NB4 (cell line): ENCODE results near the gene DCLK3.

ENCODE experiments used
- DNase-seq: peaks from one replicate; pipeline ENCODE4 v3.0.0; 2010; ENCODE audit warnings: low read depth
- H3K4me3 ChIP-seq: one replicate; pipeline ENCODE4 v1.5.1; 2011; ENCODE audit warnings: mild to moderate bottlenecking, low read depth, low read length, moderate library complexity
- MYC ChIP-seq: IDR thresholded peaks from 2 replicates; pipeline ENCODE4 v1.6.1; 2011; ENCODE audit warnings: low read depth, low read length
- POLR2A ChIP-seq: IDR thresholded peaks from 2 replicates; pipeline ENCODE4 v1.6.1; 2011; ENCODE audit warnings: mild to moderate bottlenecking; ENCODE audit not compliant: insufficient read length; ENCODE audit errors: extremely low read depth
- TF ChIP-seq, protein P1 (sequence below): IDR thresholded peaks from 2 replicates; pipeline ENCODE4 v1.6.1; 2011; ENCODE audit warnings: low read depth, low read length
- TF ChIP-seq, protein P2 (sequence below): IDR thresholded peaks from one replicate; pipeline ENCODE4 v1.5.1; 2012; ENCODE audit warnings: low read depth, low read length

The DCLK3 gene

DNA sequence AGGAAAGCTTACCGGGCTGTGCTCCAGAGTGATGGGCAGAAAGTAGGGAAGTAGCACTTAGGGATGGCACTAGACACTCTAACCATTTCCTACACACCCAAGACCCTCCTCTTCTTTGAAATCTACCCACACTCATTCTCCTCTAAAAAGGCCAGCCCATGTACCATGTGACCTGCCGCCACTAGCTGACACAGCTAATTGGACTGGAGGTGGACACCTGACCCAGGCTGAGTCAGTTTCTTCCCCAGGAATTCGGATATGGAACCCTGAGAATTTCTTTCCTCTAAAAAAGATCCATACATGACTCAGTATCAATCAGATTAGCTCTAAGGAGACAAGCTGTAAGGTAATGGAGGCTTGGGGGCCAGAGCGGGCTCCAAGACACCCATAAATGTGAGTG, 60.1 kb downstream of the DCLK3 start:
- no peak for DNase-seq
- no peak overlapping the region for H3K4me3 ChIP-seq
- TF ChIP-seq, protein P1, sequence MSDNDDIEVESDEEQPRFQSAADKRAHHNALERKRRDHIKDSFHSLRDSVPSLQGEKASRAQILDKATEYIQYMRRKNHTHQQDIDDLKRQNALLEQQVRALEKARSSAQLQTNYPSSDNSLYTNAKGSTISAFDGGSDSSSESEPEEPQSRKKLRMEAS = no peak
- TF ChIP-seq MYC (no peak), POLR2A (no peak)
- TF ChIP-seq, protein P2, sequence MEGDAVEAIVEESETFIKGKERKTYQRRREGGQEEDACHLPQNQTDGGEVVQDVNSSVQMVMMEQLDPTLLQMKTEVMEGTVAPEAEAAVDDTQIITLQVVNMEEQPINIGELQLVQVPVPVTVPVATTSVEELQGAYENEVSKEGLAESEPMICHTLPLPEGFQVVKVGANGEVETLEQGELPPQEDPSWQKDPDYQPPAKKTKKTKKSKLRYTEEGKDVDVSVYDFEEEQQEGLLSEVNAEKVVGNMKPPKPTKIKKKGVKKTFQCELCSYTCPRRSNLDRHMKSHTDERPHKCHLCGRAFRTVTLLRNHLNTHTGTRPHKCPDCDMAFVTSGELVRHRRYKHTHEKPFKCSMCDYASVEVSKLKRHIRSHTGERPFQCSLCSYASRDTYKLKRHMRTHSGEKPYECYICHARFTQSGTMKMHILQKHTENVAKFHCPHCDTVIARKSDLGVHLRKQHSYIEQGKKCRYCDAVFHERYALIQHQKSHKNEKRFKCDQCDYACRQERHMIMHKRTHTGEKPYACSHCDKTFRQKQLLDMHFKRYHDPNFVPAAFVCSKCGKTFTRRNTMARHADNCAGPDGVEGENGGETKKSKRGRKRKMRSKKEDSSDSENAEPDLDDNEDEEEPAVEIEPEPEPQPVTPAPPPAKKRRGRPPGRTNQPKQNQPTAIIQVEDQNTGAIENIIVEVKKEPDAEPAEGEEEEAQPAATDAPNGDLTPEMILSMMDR = no peak

DNA sequence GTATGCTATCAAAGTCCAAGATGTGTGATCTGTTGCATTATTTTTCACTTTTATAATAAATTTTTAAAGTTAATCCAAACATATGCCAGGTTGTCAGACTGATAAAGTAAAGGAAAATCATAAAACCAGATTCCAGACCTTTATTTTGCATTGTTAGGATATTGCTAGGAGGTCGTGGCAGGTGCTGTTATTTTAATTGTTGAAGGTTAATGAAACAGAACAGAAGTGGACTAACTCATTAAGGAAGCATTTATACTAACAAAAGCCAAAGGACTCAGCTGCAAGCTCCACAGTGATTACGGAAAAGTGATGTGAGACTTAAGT, 63.1 kb downstream of the DCLK3 start:
- no peak overlapping the region for H3K4me3 ChIP-seq
- DNase-seq = no peak
- TF ChIP-seq, protein P1 = no peak
- TF ChIP-seq POLR2A (no peak), MYC (no peak)
- TF ChIP-seq, protein P2 = no peak

DNA sequence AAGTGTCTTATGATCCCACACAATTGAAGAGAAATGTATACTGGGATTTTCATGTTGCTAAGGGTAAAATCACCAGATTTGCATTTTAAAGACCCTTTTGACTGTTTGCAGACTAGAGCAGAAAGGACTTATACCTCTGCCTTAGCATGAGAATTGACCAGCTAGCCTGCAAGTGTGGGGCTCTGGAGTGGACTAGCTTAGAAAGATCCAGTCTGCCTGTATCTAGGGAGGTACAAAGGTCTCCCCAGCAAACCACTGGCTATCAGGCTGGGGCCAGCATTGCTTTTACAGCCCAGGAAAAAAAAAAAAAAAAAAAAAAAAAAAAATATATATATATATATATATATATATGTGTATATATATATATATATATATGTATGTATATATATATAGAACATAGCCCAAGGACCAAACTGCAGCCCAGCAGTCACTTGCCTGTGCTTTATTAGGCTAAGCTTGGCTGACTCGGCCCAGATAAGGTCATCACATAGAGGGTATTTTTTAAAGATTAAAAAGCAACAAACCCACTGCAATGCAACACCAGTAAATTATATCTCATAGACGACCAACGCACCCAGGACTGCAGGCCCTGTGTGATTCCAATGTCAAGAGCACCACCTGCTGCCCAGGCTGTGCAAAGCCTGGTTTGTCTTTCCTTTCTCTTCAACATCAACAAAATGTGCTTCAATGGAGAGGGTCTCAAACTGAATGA, 63.7 kb downstream of the DCLK3 start:
- no peak overlapping the region for H3K4me3 ChIP-seq
- peak; percentile 67 for DNase-seq
- TF ChIP-seq MYC (no peak), POLR2A (no peak)
- TF ChIP-seq, protein P2 = peak; percentile 82
- TF ChIP-seq, protein P1 = peak; percentile 54

DNA sequence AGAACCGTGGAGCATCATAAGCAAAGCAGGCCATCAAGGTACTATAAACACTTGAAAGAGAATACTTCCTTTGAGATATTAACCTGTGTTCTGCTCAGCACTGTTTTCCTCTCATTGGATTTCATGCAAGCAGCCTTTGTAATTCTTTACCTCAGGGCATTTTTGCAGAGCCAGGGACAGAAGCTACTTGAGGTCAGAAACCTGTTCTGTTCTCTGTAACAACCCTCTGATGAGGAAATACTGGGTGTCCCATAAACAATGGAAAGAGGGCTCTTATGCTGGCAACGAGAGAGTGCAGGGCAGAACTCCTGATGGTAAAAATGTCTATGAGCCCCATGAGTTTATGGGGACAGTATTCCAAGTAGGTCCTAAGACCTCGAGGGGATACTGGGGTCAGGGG, 66.0 kb downstream of the DCLK3 start:
- TF ChIP-seq, protein P1 = no peak
- TF ChIP-seq POLR2A (no peak), MYC (no peak)
- TF ChIP-seq, protein P2 = no peak

GRCh38 chr3:36697229-36698001, 66.9 kb downstream of the DCLK3 start:
- DNase-seq = no peak
- TF ChIP-seq, protein P1 = no peak
- TF ChIP-seq POLR2A = no peak
- H3K4me3 ChIP-seq = no peak overlapping the region

More for the DNA sequence above, 66.0 kb downstream of the DCLK3 start:
- no peak overlapping the region for H3K4me3 ChIP-seq
- no peak for DNase-seq

DNA sequence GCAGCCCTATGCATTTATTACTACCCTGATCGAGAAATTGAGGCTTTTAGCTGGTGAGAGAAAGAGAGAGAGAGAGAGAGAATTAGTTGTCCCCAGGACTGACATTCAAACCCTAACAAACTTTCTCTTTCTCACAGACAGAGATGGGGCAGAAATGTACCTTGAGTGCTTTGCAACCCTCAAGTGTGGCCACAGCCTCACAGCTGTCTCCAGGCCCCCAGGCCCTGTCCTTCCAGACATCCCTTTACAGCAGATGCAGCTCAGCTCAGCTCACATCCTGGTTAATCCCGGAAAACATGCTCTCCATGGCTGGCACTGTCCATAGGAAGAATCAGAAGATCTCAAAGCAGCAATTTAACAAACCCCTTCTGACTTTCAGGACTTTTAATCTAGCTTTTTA, 67.6 kb downstream of the DCLK3 start:
- TF ChIP-seq, protein P1 = no peak
- TF ChIP-seq MYC (no peak), POLR2A (no peak)
- TF ChIP-seq, protein P2 = no peak
- no peak overlapping the region for H3K4me3 ChIP-seq
- DNase-seq = no peak
